GM19455 (cell line): Measurements from ENCODE around the gene RGS6.

Experiments
- ATAC-seq: cut with Tn5 transposase; IDR thresholded peaks from one replicate; pipeline ENCODE4 v1.9.1; 2021; ENCODE audit not compliant: unreplicated experiment

Gene RGS6

GRCh38 chr14:72485695-72486094 is 553.5 kb downstream of the RGS6 start:
- ATAC-seq: no peak

- ATAC-seq: no peak
Observed at GRCh38 chr14:72488514-72488913, 556.3 kb downstream of the RGS6 start.

- no peak for ATAC-seq
Observed at GRCh38 chr14:72492196-72492595, 560.0 kb downstream of the RGS6 start.

- ATAC-seq: no peak
Observed at GRCh38 chr14:72495668-72496067, 563.4 kb downstream of the RGS6 start.

GRCh38 chr14:72498646-72499045 is 566.4 kb downstream of the RGS6 start:
- ATAC-seq: no peak

GRCh38 chr14:72499746-72500145 is 567.5 kb downstream of the RGS6 start:
- ATAC-seq: no peak

GRCh38 chr14:72500234-72500838 is 568.1 kb downstream of the RGS6 start:
- no peak for ATAC-seq

- no peak for ATAC-seq
Observed at GRCh38 chr14:72501439-72501838, 569.2 kb downstream of the RGS6 start.

GRCh38 chr14:72503271-72503670 is 571.0 kb downstream of the RGS6 start:
- ATAC-seq: no peak

GRCh38 chr14:72503696-72504368 is 571.6 kb downstream of the RGS6 start:
- no peak for ATAC-seq

- no peak for ATAC-seq
Observed at GRCh38 chr14:72510566-72510965, 578.3 kb downstream of the RGS6 start.

- ATAC-seq: no peak
Observed at GRCh38 chr14:72512281-72512680, 580.1 kb downstream of the RGS6 start.

GRCh38 chr14:72512925-72513324 is 580.7 kb downstream of the RGS6 start:
- no peak for ATAC-seq

GRCh38 chr14:72513346-72513745 is 581.1 kb downstream of the RGS6 start:
- no peak for ATAC-seq

GRCh38 chr14:72513965-72514659 is 581.9 kb downstream of the RGS6 start:
- ATAC-seq: no peak

GRCh38 chr14:72514660-72515025 is 582.4 kb downstream of the RGS6 start:
- ATAC-seq: no peak

GRCh38 chr14:72515779-72516770 is 583.8 kb downstream of the RGS6 start:
- no peak for ATAC-seq

- ATAC-seq: no peak
Observed at GRCh38 chr14:72516936-72517700, 584.9 kb downstream of the RGS6 start.

- no peak for ATAC-seq
Observed at GRCh38 chr14:72517736-72518135, 585.5 kb downstream of the RGS6 start.

- ATAC-seq: peak; percentile 70
Observed at GRCh38 chr14:72518809-72519377, 586.7 kb downstream of the RGS6 start.
